Upper lobe of right lung (tissue), 1 donor: ENCODE results near the gene CKB. TPM values are rescaled to one million over a fixed set of nuclear protein-coding genes. Genes with fewer than 3 reads are reported as not detected.

Experiments
- ATAC-seq: fragments of 200-7000 bp; cut with Tn5 transposase; one replicate; pipeline ENCODE4 v1.9.1; 2020; ENCODE audit warnings: mild to moderate bottlenecking, moderate library complexity
- DNase-seq: peaks from one replicate; pipeline ENCODE4 v3.0.0-alpha.2; 2020
- H3K27ac ChIP-seq: fragments of 200-600 bp; one replicate; pipeline ENCODE4 v1.8.0; 2022
- H3K27me3 ChIP-seq: fragments of 200-600 bp; one replicate; pipeline ENCODE4 v1.8.0; 2022; ENCODE audit warnings: mild to moderate bottlenecking
- H3K36me3 ChIP-seq: fragments of 200-600 bp; one replicate; pipeline ENCODE4 v1.8.0; 2022
- H3K4me1 ChIP-seq: fragments of 200-600 bp; one replicate; pipeline ENCODE4 v1.8.0; 2022
- H3K4me3 ChIP-seq: fragments of 200-600 bp; one replicate; pipeline ENCODE4 v1.8.0; 2022; ENCODE audit warnings: mild to moderate bottlenecking
- H3K9me3 ChIP-seq: fragments of 200-600 bp; one replicate; pipeline ENCODE4 v1.8.0; 2022
- CTCF ChIP-seq: fragments of 200-600 bp; IDR thresholded peaks from one replicate; pipeline ENCODE4 v1.8.0; 2022; ENCODE audit warnings: antibody characterized with exemption
- intact Hi-C: fragments of 100-400 bp; cut with DNase I; formaldehyde crosslinking; loops from one replicate; pipeline ENCODE4 v1.11.0; 2022
- total RNA-seq: library from RNA; stranded (reverse); fragmentation: NEBNext Ultra II Directional; extraction: Animal tissue kit (Norgen Biotek cat#: 25700); gene quantifications from one replicate; pipeline ENCODE4 v1.2.1, GENCODE V29; 2021
- donor health status: DM: no; HTN: yes; CAD: no; lungs with severe emphysema.

The CKB gene
- total RNA-seq, 1 donor from 2014 or later: 148 TPM

- H3K27ac ChIP-seq: peak overlapping the region; percentile 24
- intact Hi-C loops: no loop called here
- DNase-seq: peak; percentile 87
Measured at GRCh38 chr14:103518422-103519042, 4.1 kb downstream of the CKB start.

GRCh38 chr14:103517721-103518421 is 4.8 kb downstream of the CKB start:
- H3K36me3 ChIP-seq: no peaks in the 10 kb centered on the region
- no peak for ATAC-seq
- intact Hi-C loops: no loop called here
- peak; percentile 73 for DNase-seq
- TF ChIP-seq CTCF: no peak
- H3K4me3 ChIP-seq: no peak overlapping the region
- no peaks in the 10 kb centered on the region for H3K27me3 ChIP-seq
- no peaks in the 10 kb centered on the region for H3K9me3 ChIP-seq
- peak overlapping the region; percentile 24 for H3K27ac ChIP-seq
- H3K4me1 ChIP-seq: peaks cover 57% of the 10 kb centered on the region

More at GRCh38 chr14:103518422-103519042, 4.1 kb downstream of the CKB start:
- Histone ChIP-seq H3K27me3 (no peaks in the 10 kb centered on the region), H3K9me3 (no peaks in the 10 kb centered on the region), H3K36me3 (no peaks in the 10 kb centered on the region), H3K4me1 (peaks cover 54% of the 10 kb centered on the region), H3K4me3 (no peak overlapping the region)
- peak; percentile 86 for TF ChIP-seq CTCF
- ATAC-seq: peak; percentile 48

DNA sequence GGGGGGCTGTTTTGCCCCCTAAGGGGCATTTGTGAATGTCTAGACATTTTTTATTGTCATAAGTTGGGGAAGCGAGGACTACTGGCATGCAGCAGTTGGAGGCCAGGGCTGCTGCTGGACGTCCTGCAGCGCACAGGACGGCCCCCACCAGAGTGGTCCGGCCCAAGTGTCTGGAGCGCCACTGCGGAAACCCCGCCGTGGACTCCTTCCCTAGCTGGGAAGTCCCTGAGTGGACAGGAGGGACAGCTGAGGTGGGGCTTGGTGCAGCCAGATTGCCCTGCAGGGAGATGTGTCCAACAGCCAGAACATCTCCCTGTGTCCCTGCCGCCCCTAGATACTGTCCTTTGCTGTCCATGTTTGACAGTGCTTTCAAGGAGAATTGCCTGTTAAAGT is 5.5 kb downstream of the CKB start:
- TF ChIP-seq CTCF: no peak
- ATAC-seq (no peak), DNase-seq (peak; percentile 49)
- no peak overlapping the region for H3K27ac ChIP-seq
- H3K4me1 ChIP-seq: peaks cover 61% of the 10 kb centered on the region
- no peaks in the 10 kb centered on the region for H3K36me3 ChIP-seq
- no peaks in the 10 kb centered on the region for H3K27me3 ChIP-seq
- intact Hi-C loops: no loop called here
- no peaks in the 10 kb centered on the region for H3K9me3 ChIP-seq
- H3K4me3 ChIP-seq: no peak overlapping the region

DNA sequence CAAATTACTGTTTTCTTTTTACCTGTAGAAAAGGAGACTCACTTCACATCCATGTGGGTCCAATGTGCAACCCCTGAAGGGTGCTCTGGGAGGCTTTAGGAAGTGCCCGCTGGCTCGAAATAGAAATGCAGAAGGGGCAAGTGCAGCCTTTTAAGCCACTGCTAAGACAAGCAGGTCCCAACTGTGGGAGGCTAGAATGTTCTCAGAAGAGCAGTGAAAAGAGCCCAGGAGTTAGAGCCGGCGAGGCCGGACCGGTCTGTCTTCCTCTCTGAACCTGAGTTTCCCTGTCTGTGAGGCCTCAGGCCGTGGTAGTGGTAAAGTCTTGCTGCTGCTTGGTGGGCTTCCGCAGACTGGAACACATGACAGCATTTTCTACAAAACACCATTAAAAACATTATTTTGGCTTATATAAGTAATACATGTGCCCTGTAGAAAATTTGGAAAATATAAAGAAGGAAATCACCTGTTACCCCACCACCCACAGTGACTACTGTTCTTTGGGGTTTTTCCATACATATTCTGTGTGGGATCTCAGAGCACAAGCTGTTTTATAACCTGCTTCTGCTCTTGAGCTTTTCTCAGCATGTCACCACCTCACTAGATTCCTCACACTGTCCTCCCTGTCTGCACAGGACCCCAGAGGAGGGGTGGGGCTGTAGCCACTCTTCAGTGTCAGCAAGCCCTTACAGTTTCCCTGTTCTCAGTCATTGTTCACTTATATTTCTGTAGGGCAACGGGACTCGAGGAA is 6.0 kb downstream of the CKB start:
- intact Hi-C loops: no loop called here
- DNase-seq (peak; percentile 32), ATAC-seq (no peak)
- Histone ChIP-seq H3K4me1 (peaks cover 55% of the 10 kb centered on the region), H3K27me3 (no peaks in the 10 kb centered on the region), H3K4me3 (no peak overlapping the region), H3K36me3 (peaks cover 2% of the 10 kb centered on the region), H3K9me3 (no peaks in the 10 kb centered on the region), H3K27ac (no peak overlapping the region)
- no peak for TF ChIP-seq CTCF

GRCh38 chr14:103514596-103515421 is 7.8 kb downstream of the CKB start:
- DNase-seq (peak; percentile 64), ATAC-seq (no peak)
- TF ChIP-seq CTCF: no peak
- no peaks in the 10 kb centered on the region for H3K27me3 ChIP-seq
- intact Hi-C loops: no loop called here
- H3K27ac ChIP-seq: peak overlapping the region; percentile 37
- H3K4me3 ChIP-seq: no peak overlapping the region
- peaks cover 44% of the 10 kb centered on the region for H3K4me1 ChIP-seq
- peaks cover 13% of the 10 kb centered on the region for H3K36me3 ChIP-seq
- H3K9me3 ChIP-seq: no peaks in the 10 kb centered on the region
